Measurements from ENCODE around the gene CACNB2.

DNA sequence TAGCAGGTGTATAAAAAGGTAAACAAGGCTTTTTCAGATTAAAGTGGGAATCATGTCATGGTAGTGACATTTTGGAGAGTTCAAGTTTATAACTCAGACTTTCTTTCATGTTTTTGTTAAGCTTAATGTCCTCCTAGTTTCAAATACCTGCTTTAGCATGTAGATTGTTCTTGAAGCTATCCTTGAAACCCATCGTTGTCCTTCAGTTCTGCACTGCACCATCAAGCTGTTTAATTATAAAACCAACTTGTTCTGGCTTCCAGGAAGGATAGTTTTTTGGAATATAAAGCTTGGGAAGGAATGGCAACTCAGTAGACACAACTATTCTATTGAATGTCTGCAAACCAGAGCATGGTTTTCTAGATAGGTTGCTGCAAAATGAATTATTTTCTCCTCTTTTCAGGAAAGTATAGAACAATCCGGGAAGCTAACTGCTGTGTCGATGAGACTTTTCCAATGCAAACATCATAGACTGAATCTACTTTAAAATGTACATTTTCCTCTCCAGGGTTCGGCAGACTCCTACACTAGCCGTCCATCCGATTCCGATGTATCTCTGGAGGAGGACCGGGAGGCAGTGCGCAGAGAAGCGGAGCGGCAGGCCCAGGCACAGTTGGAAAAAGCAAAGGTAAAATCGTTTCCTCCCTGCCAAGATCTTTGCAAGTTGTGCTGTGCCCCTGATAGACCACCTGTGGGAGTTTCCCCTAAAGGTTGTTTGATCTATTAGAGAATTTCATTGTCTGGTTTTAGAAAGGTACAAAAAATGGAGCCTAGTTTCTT lies 261.4 kb downstream of the CACNB2 start:
- TF ChIP-seq POLR2A (IDR thresholded peaks at IDR 0.05; ENCODE audit: low read length) = no peak
- TF ChIP-seq GATA1 (IDR thresholded peaks at IDR 0.05; ENCODE audit: low read depth, low read length) = no peak
